Right atrium auricular region (tissue), 2 donors: ENCODE data around the gene BMS1. TPM values are rescaled to one million over a fixed set of nuclear protein-coding genes. Genes with fewer than 3 reads are reported as not detected.
A peak's percentile ranks its signal among the peaks of the same experiment; 100 is the strongest.

Experiments used
- DNase-seq: peaks from one replicate; pipeline ENCODE4 v3.0.0-alpha.2; 2019; ENCODE audit warnings: low spot score
- H3K27ac ChIP-seq, 2 donors: fragments of 200-600 bp; sonication (generic); 1 replicate in 1 of 2; 2 replicates in 1 of 2; pipeline ENCODE4 v1.5.1; 2016 to 2019
- H3K27me3 ChIP-seq, 2 donors: fragments of 200-600 bp; sonication (generic); one replicate each; pipeline versions ENCODE4 v1.5.1 to v1.6.0; 2017 to 2019
- H3K36me3 ChIP-seq: fragments of 200-600 bp; sonication (generic); one replicate; pipeline ENCODE4 v1.5.1; 2016
- H3K4me1 ChIP-seq, 2 donors: fragments of 200-600 bp; sonication (generic); one replicate each; pipeline versions ENCODE4 v1.5.1 to v1.6.0; 2017 to 2019
- H3K4me3 ChIP-seq, 2 donors: fragments of 200-600 bp; sonication (generic); 1 replicate in 1 of 2; 2 replicates in 1 of 2; pipeline ENCODE4 v1.5.1; 2017 to 2019; ENCODE audit warnings: mild to moderate bottlenecking in 1 of 2, moderate library complexity in 1 of 2
- H3K9me3 ChIP-seq, 2 donors: fragments of 200-600 bp; sonication (generic); one replicate each; pipeline ENCODE4 v1.5.1; 2019
- total RNA-seq, 2 donors: library from RNA; depleted of rRNA; stranded (reverse); fragments of >200 nt; gene quantifications; one replicate each; pipeline ENCODE4 v1.1.0, GENCODE V29; 2016
- TF ChIP-seq, protein P1 (sequence below), 2 donors: fragments of 200-600 bp; sonication (generic); IDR thresholded peaks; one replicate each; pipeline ENCODE4 v1.5.1; 2019; ENCODE audit warnings: antibody characterized with exemption in 2 of 2

The BMS1 gene
- total RNA-seq, 2 donors from 2014 or later, result 10.5 to 11.2 TPM

DNA sequence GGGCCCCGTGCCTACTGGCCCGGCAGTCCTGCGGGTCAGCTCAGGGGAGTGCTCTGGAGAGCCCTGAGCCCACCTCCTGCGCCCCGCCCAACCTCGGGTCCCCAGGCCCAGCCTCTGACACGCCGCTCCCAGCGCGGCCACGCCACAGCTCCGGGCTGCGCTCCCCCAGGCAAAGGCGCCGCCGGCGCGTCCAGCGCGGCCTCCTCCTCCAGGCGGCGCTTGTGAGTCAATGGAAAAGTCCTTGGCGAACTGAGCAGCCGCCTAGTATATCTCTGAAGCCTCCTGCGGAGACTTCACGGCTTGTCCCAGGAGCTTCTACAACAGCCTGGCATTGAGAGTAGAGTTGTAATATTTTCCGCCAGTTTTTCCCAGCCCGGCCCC is 29.5 kb upstream of the BMS1 start:
- peaks cover 0 to 11% of the 10 kb centered on the region in 2 donors for H3K27me3 ChIP-seq
- peaks cover 0 to 37% of the 10 kb centered on the region in 2 donors for H3K4me1 ChIP-seq
- H3K27ac ChIP-seq, result no peak overlapping the region
- H3K36me3 ChIP-seq, result no peaks in the 10 kb centered on the region
- DNase-seq, result peak; percentile 80
- TF ChIP-seq, protein P1, sequence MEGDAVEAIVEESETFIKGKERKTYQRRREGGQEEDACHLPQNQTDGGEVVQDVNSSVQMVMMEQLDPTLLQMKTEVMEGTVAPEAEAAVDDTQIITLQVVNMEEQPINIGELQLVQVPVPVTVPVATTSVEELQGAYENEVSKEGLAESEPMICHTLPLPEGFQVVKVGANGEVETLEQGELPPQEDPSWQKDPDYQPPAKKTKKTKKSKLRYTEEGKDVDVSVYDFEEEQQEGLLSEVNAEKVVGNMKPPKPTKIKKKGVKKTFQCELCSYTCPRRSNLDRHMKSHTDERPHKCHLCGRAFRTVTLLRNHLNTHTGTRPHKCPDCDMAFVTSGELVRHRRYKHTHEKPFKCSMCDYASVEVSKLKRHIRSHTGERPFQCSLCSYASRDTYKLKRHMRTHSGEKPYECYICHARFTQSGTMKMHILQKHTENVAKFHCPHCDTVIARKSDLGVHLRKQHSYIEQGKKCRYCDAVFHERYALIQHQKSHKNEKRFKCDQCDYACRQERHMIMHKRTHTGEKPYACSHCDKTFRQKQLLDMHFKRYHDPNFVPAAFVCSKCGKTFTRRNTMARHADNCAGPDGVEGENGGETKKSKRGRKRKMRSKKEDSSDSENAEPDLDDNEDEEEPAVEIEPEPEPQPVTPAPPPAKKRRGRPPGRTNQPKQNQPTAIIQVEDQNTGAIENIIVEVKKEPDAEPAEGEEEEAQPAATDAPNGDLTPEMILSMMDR (IDR thresholded peaks at IDR 0.05), result peak; percentile 73 to 95
- no peaks in the 10 kb centered on the region for H3K9me3 ChIP-seq
- peak overlapping the region; percentile 42 to 55 for H3K4me3 ChIP-seq

GRCh38 chr10:42753507-42754154 is 29.0 kb upstream of the BMS1 start:
- TF ChIP-seq, protein P1 (IDR thresholded peaks at IDR 0.05), result no peak
- Histone ChIP-seq H3K36me3 (no peaks in the 10 kb centered on the region), H3K27me3 (peaks cover 0 to 11% of the 10 kb centered on the region in 2 donors), H3K4me1 (peaks cover 0 to 42% of the 10 kb centered on the region in 2 donors), H3K9me3 (no peaks in the 10 kb centered on the region), H3K27ac (peak overlapping the region in 1 of 2 donors; percentile 53), H3K4me3 (peak overlapping the region; percentile 42 to 55)
- no peak for DNase-seq

GRCh38 chr10:42754155-42755027 is 28.2 kb upstream of the BMS1 start:
- Histone ChIP-seq H3K36me3 (no peaks in the 10 kb centered on the region), H3K9me3 (no peaks in the 10 kb centered on the region), H3K4me3 (peak overlapping the region; percentile 42 to 55), H3K27me3 (peaks cover 0 to 11% of the 10 kb centered on the region in 2 donors), H3K27ac (peak overlapping the region; percentile 30 to 53), H3K4me1 (peaks cover 0 to 43% of the 10 kb centered on the region in 2 donors)
- DNase-seq, result no peak
- TF ChIP-seq, protein P1 (IDR thresholded peaks at IDR 0.05), result no peak

GRCh38 chr10:42755028-42755451 is 27.6 kb upstream of the BMS1 start:
- H3K4me3 ChIP-seq, result peak overlapping the region; percentile 42 to 55
- H3K36me3 ChIP-seq, result no peaks in the 10 kb centered on the region
- TF ChIP-seq, protein P1 (IDR thresholded peaks at IDR 0.05), result no peak
- H3K27ac ChIP-seq, result peak overlapping the region in 1 of 2 donors; percentile 30
- peaks cover 0 to 11% of the 10 kb centered on the region in 2 donors for H3K27me3 ChIP-seq
- H3K4me1 ChIP-seq, result peaks cover 0 to 43% of the 10 kb centered on the region in 2 donors
- H3K9me3 ChIP-seq, result no peaks in the 10 kb centered on the region
- DNase-seq, result no peak

DNA sequence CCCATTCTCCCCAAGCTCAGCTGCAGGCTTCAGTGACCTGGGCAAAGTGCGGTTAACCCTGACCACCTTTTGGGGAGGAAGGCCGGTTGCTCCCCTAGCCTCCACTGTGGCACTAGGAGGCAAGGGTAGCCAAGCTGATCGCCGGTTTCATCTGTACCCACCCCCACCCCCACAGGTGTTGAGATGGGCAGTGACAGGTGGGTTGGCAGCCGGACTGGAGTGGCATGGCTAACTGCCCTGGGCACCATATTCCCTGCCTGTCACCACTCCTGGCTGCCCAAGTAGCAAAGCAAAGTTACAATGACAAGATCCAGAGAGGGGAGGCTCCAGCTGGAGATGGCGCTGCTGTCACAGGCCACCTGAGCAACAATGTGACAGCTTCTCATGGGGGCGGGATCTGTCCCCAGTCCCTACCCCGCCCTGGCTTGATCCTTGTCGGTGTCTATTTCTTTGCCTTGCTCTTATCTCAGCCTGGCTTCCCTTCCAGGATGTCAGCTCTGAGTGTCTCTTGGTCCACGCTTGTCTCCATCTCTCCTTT is 27.0 kb upstream of the BMS1 start:
- peaks cover 0 to 43% of the 10 kb centered on the region in 2 donors for H3K4me1 ChIP-seq
- no peak for DNase-seq
- peaks cover 0 to 11% of the 10 kb centered on the region in 2 donors for H3K27me3 ChIP-seq
- H3K9me3 ChIP-seq, result no peaks in the 10 kb centered on the region
- H3K4me3 ChIP-seq, result peak overlapping the region; percentile 42 to 55
- H3K36me3 ChIP-seq, result no peaks in the 10 kb centered on the region
- TF ChIP-seq, protein P1 (IDR thresholded peaks at IDR 0.05), result no peak
- H3K27ac ChIP-seq, result no peak overlapping the region
